Suprapubic skin (tissue), 3 donors: Measurements from ENCODE around the gene DDX27.

Experiments
- CTCF ChIP-seq, 2 donors: fragments of 200-600 bp in 1 of 2; fragments of 450-650 bp in 1 of 2; sonication (generic) in 1 of 2; IDR thresholded peaks; one replicate each; pipeline ENCODE4 v1.5.1; 2016 to 2019; ENCODE audit warnings: antibody characterized with exemption in 2 of 2, mild to moderate bottlenecking in 1 of 2, moderate library complexity in 1 of 2
- EP300 ChIP-seq: sonication (generic); formaldehyde crosslinking; IDR thresholded peaks from one replicate; pipeline ENCODE4 v1.6.1; 2017; ENCODE audit warnings: antibody characterized with exemption
- POLR2A ChIP-seq, 2 donors: fragments of 450-650 bp; IDR thresholded peaks; one replicate each; pipeline ENCODE4 v1.6.1; 2017; ENCODE audit warnings: antibody characterized with exemption in 2 of 2, mild to moderate bottlenecking in 2 of 2, moderate library complexity in 2 of 2

GRCh38 chr20:49183444-49183843 is 35.8 kb upstream of the DDX27 start:
- TF ChIP-seq CTCF (IDR thresholded peaks at IDR 0.05): no peak
- TF ChIP-seq POLR2A (IDR thresholded peaks at IDR 0.05): no peak
- no peak for TF ChIP-seq EP300
